Measurements from ENCODE around the gene CELA2B.
"Not testable (repeated sequence)": the region's sequence is repeated elsewhere in the genome, so short reads cannot be mapped to it uniquely, and the experiment has no call there.

The CELA2B gene

GRCh38 chr1:15445390-15446122, 30.3 kb upstream of the CELA2B start:
- DNase-seq: no peak

GRCh38 chr1:15446212-15446611, 29.7 kb upstream of the CELA2B start:
- DNase-seq: no peak

DNA sequence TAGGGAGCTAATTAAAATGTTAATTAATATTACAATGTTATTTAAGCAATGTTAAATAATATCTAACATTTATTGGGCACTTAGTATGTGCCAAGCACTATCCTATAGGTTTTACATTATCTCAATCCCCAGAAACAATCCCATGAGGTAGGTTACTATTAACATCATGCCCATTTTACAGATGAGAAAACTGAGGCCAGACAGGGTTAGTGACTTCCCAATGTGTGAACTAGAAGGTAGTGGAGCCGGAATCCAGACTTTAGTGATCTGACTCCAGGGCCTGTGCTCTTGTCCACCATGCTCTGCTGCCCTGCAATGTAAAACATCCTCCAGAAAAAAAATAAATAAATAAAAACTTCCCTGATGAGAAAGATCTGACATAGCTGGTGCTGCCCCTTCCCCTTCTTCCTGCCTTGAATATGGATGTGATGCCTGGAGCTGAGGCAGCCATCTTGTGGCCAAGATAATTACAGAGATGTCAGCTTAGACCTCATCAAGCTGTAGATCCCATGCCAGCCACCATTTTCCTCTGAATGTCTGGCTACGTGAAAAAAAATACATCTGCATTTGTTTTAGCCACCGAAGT, 26.9 kb upstream of the CELA2B start:
- DNase-seq: no peak

DNA sequence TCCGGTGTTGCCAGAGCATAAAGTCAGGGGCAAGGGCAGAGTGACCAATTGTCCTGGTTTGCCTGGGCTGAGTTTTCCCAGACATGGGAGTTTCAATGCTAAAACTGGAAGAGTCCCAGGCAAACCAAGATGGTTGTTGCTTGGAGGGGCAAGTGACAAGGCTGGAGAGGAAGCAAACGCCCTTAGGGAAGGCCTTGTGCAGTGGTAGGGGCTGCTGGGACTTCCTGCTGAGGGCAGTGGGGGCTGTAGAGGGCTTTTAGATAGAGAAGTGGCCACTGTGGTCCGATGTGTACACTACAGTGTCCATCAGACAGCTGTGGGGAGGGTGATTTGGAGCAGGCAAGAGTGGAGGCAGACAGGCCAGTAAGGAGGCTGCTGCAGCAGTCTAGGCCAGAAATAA, 26.3 kb upstream of the CELA2B start:
- DNase-seq: no peak

DNA sequence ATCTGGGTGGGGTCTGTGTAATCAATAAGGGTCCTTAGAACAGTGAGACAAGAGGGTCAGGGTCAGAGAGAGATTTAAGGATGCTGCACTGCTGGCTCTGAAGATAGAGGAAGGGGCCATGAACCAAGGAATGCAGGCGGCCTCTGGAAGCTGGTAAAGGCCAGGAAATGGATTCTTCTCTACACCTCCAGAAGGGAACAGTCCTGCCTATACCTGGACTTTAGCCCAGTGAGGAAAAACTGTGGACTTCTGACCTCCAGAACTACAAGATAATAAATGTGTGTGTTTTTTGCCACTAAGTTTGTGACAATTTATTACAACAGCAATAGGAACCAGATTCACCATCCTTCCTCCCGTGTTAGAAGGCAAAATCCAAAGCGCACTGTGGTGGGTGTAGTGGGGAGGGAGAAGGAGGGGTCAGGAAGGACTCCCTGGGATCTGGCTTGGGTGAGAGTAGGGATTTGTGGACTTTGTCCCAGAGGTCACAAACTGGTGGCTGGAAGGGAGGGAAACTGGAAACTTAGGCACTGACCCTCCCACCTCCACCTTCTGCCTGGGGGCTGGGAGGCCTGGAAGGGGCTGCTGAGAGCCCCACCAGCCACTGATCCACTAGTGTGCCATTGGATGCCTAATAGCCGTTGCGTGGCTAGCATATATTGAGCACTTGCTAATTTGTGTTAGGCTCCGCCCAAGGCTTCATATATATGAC, 24.7 kb upstream of the CELA2B start:
- DNase-seq: no peak

DNA sequence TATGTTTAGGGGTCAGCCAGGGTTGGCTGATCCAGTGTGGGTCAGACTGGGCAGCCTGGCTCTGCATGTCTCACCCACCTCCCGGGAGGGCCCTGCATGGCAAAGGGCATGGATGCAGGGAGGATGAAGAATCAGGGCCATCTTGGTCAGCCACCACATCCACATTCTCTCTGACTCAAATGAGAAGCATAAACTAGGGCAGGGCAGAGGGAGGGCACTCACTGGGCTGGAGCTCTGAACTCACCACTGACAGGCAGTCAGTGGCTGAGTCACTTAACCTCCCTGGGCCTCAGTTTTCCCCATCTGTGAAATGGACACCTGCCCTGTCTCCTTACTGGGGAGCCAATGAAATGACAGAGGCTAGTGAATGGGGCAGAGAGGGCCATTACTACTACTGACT, 23.7 kb upstream of the CELA2B start:
- no peak for DNase-seq

GRCh38 chr1:15452866-15453571, 22.9 kb upstream of the CELA2B start:
- no peak for DNase-seq

DNA sequence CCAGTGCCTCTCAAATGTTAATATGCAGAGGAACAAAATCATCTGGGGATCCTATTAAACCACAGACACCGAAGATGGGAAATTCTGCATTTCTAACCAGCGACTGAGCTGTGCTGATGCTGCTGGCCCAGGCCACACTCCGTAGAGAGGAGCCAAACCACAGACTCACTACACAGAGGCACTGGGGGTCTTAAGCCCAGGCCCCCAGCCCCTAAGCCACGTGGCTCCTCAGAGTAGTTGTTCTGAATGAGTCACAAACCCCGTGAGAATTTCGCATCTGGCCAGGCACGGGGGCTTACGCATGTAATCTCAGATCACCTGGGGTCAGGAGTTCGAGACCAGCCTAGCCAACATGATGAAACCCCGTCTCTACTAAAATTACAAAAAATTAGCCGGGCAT, 22.2 kb upstream of the CELA2B start:
- DNase-seq: no peak

DNA sequence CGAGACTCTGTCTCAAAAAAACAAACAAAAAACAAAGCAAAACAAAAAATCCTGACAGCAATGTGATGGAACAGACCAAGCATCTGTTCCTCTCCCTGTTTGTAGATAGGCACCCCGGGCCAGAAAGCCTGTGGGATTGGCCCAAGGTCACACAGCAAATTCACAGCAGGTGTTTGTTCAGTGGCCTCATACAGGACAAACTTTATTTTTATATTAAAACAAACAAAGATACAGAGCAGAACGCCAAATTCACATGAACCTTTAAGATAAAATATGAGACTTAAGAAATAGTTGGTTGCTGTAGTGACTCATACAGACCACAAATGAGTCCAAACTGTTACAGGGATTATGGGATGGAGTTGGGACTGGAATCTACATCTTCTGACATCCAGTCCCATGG, 21.6 kb upstream of the CELA2B start:
- no peak for DNase-seq

DNA sequence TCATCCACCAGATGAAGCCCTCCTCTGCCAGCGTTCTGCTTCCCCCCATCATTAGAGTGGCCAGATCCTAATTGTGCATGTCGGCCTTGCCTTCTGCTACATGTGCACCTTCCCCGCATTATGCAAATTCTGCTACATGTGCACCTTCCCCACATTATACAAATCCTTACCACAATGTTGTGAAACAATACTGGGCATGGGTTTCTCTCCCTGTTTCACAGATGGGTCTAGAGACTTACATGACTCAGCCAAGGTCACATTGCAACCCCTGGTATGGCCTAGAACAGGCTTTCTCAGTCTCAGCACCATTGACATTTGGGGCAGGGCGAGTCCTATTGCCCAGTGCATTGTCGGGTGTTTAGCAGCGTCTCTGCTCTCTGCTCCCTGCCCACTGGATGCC, 20.4 kb upstream of the CELA2B start:
- DNase-seq: no peak

- no peak for DNase-seq
Observed at GRCh38 chr1:15456313-15456954, 19.5 kb upstream of the CELA2B start, which contains the start of gene CELA2A. TSS of gene CELA2A (plus strand) at chr1:15456732. CDS start at chr1:15456754, 22 bp downstream.

- DNase-seq: no peak
Observed at GRCh38 chr1:15457585-15457984, 18.3 kb upstream of the CELA2B start.

DNA sequence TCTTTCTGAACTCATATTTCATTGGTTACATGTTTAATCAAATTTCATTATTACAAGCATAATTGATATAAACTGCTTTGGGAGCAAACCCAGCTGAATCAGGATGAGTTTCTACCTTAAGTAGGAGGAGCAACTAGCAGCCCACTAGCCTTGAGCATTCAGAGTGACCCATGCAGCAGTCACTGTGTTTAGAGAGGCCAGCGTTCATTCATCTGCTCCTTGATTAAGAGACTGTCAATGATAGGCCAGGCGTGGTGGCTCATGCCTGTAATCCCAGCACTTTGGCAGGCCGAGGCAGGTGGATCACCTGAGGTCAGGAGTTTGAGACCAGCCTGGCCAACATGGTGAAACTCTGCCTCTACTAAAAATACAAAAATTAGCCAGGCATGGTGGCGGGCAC, 17.5 kb upstream of the CELA2B start:
- DNase-seq: not testable (repeated sequence)

DNA sequence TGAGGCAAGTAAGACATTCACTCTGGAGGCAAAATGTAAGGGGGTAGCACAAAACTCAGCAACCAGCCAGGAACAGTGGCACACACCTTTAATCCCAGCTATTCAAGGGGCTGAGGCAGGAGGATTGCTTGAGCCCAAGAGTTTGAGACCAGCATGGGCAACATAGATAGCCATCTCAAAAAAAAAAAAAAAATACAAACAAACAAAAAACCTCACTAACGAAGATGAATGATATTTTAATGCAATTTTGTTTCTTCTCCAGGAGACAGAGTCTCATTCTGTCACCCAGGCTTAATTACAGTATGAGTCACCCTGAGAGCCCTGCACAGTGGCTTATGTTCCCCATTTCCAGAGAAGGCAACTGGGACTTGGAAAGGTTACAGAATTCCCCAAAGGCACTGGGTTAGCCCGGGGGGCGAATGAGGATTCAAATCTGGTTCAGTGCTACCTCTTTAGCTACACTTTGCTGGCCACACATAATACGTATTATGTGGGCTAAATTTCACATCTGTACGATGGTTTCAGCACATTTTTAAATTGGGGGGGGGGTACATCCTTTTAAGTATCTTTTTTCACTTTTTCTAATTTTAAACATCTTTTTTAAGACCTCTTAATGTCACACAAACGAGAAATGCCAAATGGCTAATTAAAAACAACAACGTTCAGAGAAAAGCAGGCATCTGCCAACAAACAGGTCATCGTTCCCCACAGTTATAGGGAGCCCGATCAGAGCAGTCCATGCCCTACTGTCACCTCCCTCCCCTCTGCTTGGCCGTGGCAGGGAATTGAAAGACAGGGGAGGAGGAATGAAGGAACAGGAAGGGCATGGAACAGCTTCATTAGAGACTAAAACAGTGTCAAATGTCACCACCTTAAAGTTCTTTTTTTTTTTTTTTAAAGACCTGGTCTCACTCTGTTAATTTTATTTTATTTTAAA, 15.9 kb upstream of the CELA2B start:
- no peak for DNase-seq

DNA sequence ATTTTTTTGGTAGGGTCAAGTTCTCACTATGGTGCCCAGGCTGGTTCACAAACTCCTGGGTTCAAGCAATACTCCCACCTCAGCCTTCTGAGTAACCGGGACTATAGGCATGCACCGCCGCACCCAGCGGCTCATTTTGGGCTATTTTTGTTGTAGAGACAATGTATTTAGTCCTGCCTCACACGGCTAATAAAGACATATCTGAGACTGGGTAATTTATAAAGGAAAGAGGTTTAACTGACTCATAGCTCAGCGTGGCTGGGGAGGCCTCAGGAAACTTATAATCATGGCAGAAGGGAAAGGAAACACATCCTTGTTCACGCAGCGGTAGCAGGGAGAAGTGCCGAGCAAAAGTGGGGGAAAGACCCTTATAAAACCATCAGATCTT, 15.2 kb upstream of the CELA2B start:
- DNase-seq: no peak

DNA sequence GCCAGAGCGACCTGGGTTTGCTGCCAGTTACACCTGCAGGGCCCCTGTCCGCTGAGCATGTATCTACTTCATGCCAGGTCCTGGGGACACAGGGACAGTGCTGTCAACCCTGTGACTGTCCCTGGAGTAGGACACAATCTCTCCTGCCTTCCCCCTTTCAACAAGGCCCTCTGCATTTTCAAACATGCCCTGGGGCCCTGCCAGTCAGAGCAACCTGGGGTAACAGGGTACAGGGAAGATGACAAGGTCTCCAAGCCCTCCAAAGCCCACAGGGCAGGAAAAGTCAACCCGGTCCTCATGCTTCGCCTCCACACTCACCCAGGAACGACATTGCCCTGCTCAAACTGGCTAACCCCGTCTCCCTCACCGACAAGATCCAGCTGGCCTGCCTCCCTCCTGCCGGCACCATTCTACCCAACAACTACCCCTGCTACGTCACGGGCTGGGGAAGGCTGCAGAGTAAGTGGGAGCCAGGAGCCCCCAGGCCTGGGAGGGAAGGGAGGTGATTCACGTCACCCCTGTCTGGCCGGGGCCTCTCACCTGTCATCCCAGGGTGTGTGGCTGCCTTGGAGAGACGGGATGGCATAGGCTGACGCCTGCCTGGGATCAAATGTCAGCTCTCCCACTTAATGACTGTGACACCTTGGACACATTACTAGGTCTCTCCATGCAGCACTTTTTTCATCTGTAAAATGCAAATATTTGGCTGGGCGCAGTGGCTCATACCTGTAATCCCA, 12.7 kb upstream of the CELA2B start:
- DNase-seq: not testable (repeated sequence)

DNA sequence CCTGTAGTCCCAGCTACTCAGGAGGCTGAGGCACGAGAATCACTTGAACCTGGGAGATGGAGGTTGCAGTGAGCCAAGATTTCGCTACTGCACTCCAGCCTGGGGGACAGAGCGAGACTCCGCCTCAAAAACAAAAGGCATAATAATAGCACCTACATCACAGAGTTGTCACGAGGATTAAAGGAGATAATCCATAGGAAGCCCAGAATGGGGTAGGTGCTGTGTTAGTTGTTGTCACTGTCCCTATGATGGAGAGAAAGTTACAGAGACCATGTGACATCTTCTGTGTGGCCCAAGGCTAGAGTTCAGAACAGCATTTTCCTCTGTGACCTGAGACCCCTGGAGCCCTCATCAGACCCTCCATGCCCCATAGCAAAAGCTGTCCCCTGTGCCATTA, 12.0 kb upstream of the CELA2B start:
- not testable (repeated sequence) for DNase-seq

GRCh38 chr1:15465674-15466073, 10.2 kb upstream of the CELA2B start:
- no peak for DNase-seq

DNA sequence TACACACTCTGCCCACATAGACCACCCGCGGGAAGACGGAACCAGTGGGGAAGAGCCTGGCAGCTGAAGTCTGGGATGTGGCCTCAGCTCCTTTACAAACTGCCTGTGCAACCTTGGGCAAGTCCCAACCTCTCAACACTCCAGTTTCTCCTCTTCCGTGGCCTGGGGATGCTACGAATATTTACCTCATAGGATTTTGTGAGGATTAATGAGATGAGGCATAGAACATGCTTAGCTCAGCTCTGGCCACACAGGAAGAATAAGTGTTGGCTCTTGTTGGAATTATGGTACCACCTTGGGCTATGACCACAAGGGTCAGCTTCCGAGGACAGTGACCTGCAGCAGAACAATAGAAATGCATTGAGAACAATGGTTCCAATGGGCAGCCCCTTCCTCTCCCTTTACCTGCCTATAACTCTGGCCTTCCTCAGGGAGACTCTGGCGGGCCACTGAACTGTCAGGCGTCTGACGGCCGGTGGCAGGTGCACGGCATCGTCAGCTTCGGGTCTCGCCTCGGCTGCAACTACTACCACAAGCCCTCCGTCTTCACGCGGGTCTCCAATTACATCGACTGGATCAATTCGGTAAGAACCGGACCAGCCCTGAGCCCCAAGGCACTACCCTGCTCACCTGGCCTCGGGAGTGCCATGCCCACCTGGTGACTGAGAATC, 8.8 kb upstream of the CELA2B start:
- not testable (repeated sequence) for DNase-seq

DNA sequence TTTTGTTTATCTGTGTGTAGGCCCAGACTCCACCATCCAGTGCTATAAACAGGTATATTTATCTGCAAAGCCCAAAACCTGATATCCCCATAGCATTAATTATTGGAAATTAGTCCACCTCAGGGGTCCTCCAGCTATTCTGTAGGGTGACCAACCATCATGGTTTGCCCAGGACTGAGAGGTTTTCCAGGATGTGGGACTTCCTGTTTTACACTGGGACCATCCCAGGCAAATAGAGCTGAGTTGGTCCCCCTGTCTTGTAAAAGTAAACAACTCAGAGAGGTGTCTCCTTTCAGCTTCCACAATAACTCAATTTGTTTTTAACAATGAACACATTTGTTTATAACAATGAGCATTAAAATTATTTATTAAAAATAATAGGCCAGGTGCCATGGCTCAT, 7.8 kb upstream of the CELA2B start:
- DNase-seq: no peak

GRCh38 chr1:15469361-15469760, 6.5 kb upstream of the CELA2B start:
- no peak for DNase-seq
